Colonic mucosa (tissue), 4 donors: ENCODE results near the gene ZNF587B. TPM values are rescaled to one million over a fixed set of nuclear protein-coding genes. Genes with fewer than 3 reads are reported as not detected.
"Not testable (repeated sequence)": the region's sequence is repeated elsewhere in the genome, so short reads cannot be mapped to it uniquely, and the experiment has no call there.

Source experiments
- DNase-seq: peaks from one replicate; pipeline ENCODE4 v3.0.0-alpha.2; 2020
- H3K27ac ChIP-seq: fragments of 200-600 bp; one replicate; pipeline ENCODE4 v1.8.0; 2021
- H3K27me3 ChIP-seq: fragments of 200-600 bp; one replicate; pipeline ENCODE4 v1.8.0; 2021
- H3K36me3 ChIP-seq: fragments of 200-600 bp; one replicate; pipeline ENCODE4 v1.8.0; 2021
- H3K4me1 ChIP-seq: fragments of 200-600 bp; one replicate; pipeline ENCODE4 v1.8.0; 2021; ENCODE audit warnings: mild to moderate bottlenecking
- H3K4me3 ChIP-seq: fragments of 200-600 bp; one replicate; pipeline ENCODE4 v1.8.0; 2021
- H3K9ac ChIP-seq, 2 donors: one replicate each; pipeline ENCODE4 v1.7.0; 2013; ENCODE audit warnings: control low read depth in 2 of 2, low read depth in 2 of 2, low read length in 2 of 2
- H3K9me3 ChIP-seq: fragments of 200-600 bp; one replicate; pipeline ENCODE4 v1.8.0; 2021
- CTCF ChIP-seq: fragments of 200-600 bp; IDR thresholded peaks from one replicate; pipeline ENCODE4 v1.8.0; 2022; ENCODE audit warnings: antibody characterized with exemption, mild to moderate bottlenecking
- intact Hi-C: fragments of 100-400 bp; cut with DNase I; formaldehyde crosslinking; loops from one replicate; pipeline ENCODE4 v1.14.1; 2022
- total RNA-seq, 2 donors: library from RNA; stranded (reverse); fragmentation: NEBNext Ultra II Directional in 1 of 2; extraction: Animal tissue kit (Norgen Biotek cat#: 25700) in 1 of 2; gene quantifications; one replicate each; pipeline ENCODE4 v1.2.1, GENCODE V29; 2021
- donor health status: healthy.
- donor health status: DM: no; HTN: no; CAD: no.
- donor health status: DM: no; HTN: no; CAD: no.

The ZNF587B gene
- total RNA-seq, 2 donors from 2014 or later = 12.5 to 22.3 TPM

GRCh38 chr19:57800696-57801095 lies 29.4 kb upstream of the ZNF587B start:
- Histone ChIP-seq H3K27me3 (no peaks in the 10 kb centered on the region), H3K27ac (no peak overlapping the region), H3K4me1 (peaks cover 10% of the 10 kb centered on the region), H3K4me3 (no peak overlapping the region), H3K9ac (no peak overlapping the region), H3K36me3 (no peaks in the 10 kb centered on the region), H3K9me3 (no peaks in the 10 kb centered on the region)
- intact Hi-C loops = no loop called here
- no peak for DNase-seq
- no peak for TF ChIP-seq CTCF

GRCh38 chr19:57802269-57802668 lies 27.8 kb upstream of the ZNF587B start:
- Histone ChIP-seq H3K4me1 (peaks cover 12% of the 10 kb centered on the region), H3K4me3 (no peak overlapping the region), H3K9me3 (no peaks in the 10 kb centered on the region), H3K27me3 (no peaks in the 10 kb centered on the region), H3K27ac (peak overlapping the region; percentile 22), H3K36me3 (no peaks in the 10 kb centered on the region), H3K9ac (peak overlapping the region in 1 of 2 donors; percentile 14)
- intact Hi-C loops = no loop called here
- no peak for DNase-seq
- TF ChIP-seq CTCF = no peak

GRCh38 chr19:57803265-57803593 lies 26.9 kb upstream of the ZNF587B start:
- no peaks in the 10 kb centered on the region for H3K27me3 ChIP-seq
- peaks cover 12% of the 10 kb centered on the region for H3K4me1 ChIP-seq
- peak overlapping the region; percentile 88 for H3K27ac ChIP-seq
- H3K9me3 ChIP-seq = no peaks in the 10 kb centered on the region
- intact Hi-C loops = no loop called here
- H3K36me3 ChIP-seq = no peaks in the 10 kb centered on the region
- H3K9ac ChIP-seq = peak overlapping the region; percentile 72 to 93
- DNase-seq = no peak
- H3K4me3 ChIP-seq = peak overlapping the region; percentile 38
- no peak for TF ChIP-seq CTCF

- DNase-seq = peak; percentile 62
These were observed 26.3 kb upstream of the ZNF587B start for GRCh38 chr19:57803594-57804325.

GRCh38 chr19:57807541-57807940 lies 22.6 kb upstream of the ZNF587B start:
- peaks cover 15% of the 10 kb centered on the region for H3K4me1 ChIP-seq
- TF ChIP-seq CTCF = no peak
- intact Hi-C loops = no loop called here
- H3K36me3 ChIP-seq = peaks cover 4% of the 10 kb centered on the region
- no peak overlapping the region for H3K27ac ChIP-seq
- no peak overlapping the region for H3K9ac ChIP-seq
- no peak for DNase-seq
- H3K9me3 ChIP-seq = no peaks in the 10 kb centered on the region
- no peak overlapping the region for H3K4me3 ChIP-seq
- H3K27me3 ChIP-seq = no peaks in the 10 kb centered on the region

More at GRCh38 chr19:57803594-57804325, 26.3 kb upstream of the ZNF587B start:
- intact Hi-C loops = no loop called here
- Histone ChIP-seq H3K4me3 (peak overlapping the region; percentile 38), H3K27ac (peak overlapping the region; percentile 88), H3K27me3 (no peaks in the 10 kb centered on the region), H3K9ac (peak overlapping the region; percentile 72 to 93), H3K36me3 (no peaks in the 10 kb centered on the region), H3K4me1 (peaks cover 12% of the 10 kb centered on the region), H3K9me3 (no peaks in the 10 kb centered on the region)
- no peak for TF ChIP-seq CTCF

GRCh38 chr19:57810410-57811295 lies 19.4 kb upstream of the ZNF587B start:
- H3K9me3 ChIP-seq, H3K4me3 ChIP-seq, intact Hi-C loops, H3K27me3 ChIP-seq, DNase-seq, H3K9ac ChIP-seq, H3K36me3 ChIP-seq, H3K27ac ChIP-seq: not testable (repeated sequence)
- H3K4me1 ChIP-seq = peaks cover 16% of the 10 kb centered on the region
